Natural killer cell (primary cell): Measurements from ENCODE around the gene LDLRAD4. TPM values are rescaled to one million over a fixed set of nuclear protein-coding genes. Genes with fewer than 3 reads are reported as not detected.

Source experiments
- ATAC-seq, 3 donors: fragments of 150-1000 bp in 2 of 3; fragments of 200-7000 bp in 1 of 3; cut with Tn5 transposase; 1 replicate in 1 of 3; 2 replicates in 2 of 3; pipeline ENCODE4 v1.10.0; 2021; ENCODE audit warnings: mild to moderate bottlenecking in 2 of 3, moderate library complexity in 2 of 3
- DNase-seq, 2 donors: peaks; one replicate each; pipeline versions ENCODE4 v3.0.0 to v3.0.0-alpha.2; 2013 to 2021; ENCODE audit warnings: mixed read lengths in 1 of 2
- H3K27ac ChIP-seq: one replicate; pipeline ENCODE4 v1.5.1; 2013; ENCODE audit warnings: mild to moderate bottlenecking, low read length
- H3K27me3 ChIP-seq: one replicate; pipeline ENCODE4 v1.6.1; 2013; ENCODE audit warnings: low read length; ENCODE audit not compliant: control insufficient read depth, insufficient read depth
- H3K36me3 ChIP-seq: one replicate; pipeline ENCODE4 v1.6.1; 2013; ENCODE audit warnings: low read length; ENCODE audit not compliant: control insufficient read depth, insufficient read depth
- H3K4me1 ChIP-seq: one replicate; pipeline ENCODE4 v1.6.1; 2013; ENCODE audit warnings: low read length; ENCODE audit not compliant: control insufficient read depth, insufficient read depth
- H3K4me3 ChIP-seq: one replicate; pipeline ENCODE4 v1.5.1; 2013; ENCODE audit warnings: low read length
- H3K9me3 ChIP-seq: one replicate; pipeline ENCODE4 v1.6.1; 2013; ENCODE audit warnings: low read length; ENCODE audit not compliant: control insufficient read depth, insufficient read depth
- H3K27ac Mint-ChIP-seq, 2 donors: one replicate each; pipeline ENCODE4 v1.8.0; 2022; ENCODE audit warnings: mild to moderate bottlenecking in 2 of 2, mixed read lengths in 2 of 2, moderate library complexity in 1 of 2
- H3K27me3 Mint-ChIP-seq, 2 donors: one replicate each; pipeline ENCODE4 v1.8.0; 2022; ENCODE audit warnings: low read depth in 2 of 2, mixed read lengths in 2 of 2
- H3K36me3 Mint-ChIP-seq: one replicate; pipeline ENCODE4 v1.8.0; 2022; ENCODE audit warnings: mixed read lengths
- H3K4me1 Mint-ChIP-seq, 2 donors: one replicate each; pipeline ENCODE4 v1.8.0; 2022; ENCODE audit warnings: mixed read lengths in 2 of 2
- H3K4me3 Mint-ChIP-seq: one replicate; pipeline ENCODE4 v1.8.0; 2022; ENCODE audit warnings: mild to moderate bottlenecking, moderate library complexity, mixed read lengths
- H3K9me3 Mint-ChIP-seq, 2 donors: one replicate each; pipeline ENCODE4 v1.8.0; 2022; ENCODE audit warnings: mixed read lengths in 2 of 2
- CTCF ChIP-seq: fragments of 200-600 bp; IDR thresholded peaks from one replicate; pipeline ENCODE4 v1.8.0; 2022; ENCODE audit warnings: antibody characterized with exemption
- WGBS: methylation state at CpG from one replicate; pipeline ENCODE4 v1.1.7; 2013; ENCODE audit warnings: missing lambda C conversion rate; ENCODE audit not compliant: insufficient coverage; 5-methylcytosine and 5-hydroxymethylcytosine counted together
- intact Hi-C: fragments of 100-400 bp; cut with micrococcal nuclease; formaldehyde crosslinking; loops from one replicate; pipeline ENCODE4 v1.14.2; 2022
- total RNA-seq, 4 donors: library from RNA; stranded (reverse); fragments of 120-200 nt in 1 of 4; gene quantifications; one replicate each; pipeline versions ENCODE4 v1.2.3 to v1.2.4, GENCODE V29; 2013 to 2022

Gene LDLRAD4
- total RNA-seq, 3 donors from 2014 or later (not counting 1 experiment from before 2014, with no cell fraction given): 24.0 to 36.3 (median 29.2) TPM

- intact Hi-C loops: no loop called here
- no peak for TF ChIP-seq CTCF
- peaks cover 8% of the 10 kb centered on the region for H3K36me3 Mint-ChIP-seq
- DNase-seq: no peak
- Histone ChIP-seq H3K9me3 (no peaks in the 10 kb centered on the region), H3K36me3 (peaks cover 6% of the 10 kb centered on the region), H3K27me3 (no peaks in the 10 kb centered on the region), H3K4me1 (peaks cover 10% of the 10 kb centered on the region), H3K4me3 (no peak overlapping the region), H3K27ac (no peak overlapping the region)
- 86% methylated on average over 8 of the region's 10 CpGs for WGBS
- H3K4me3 Mint-ChIP-seq: no peak overlapping the region
- H3K4me1 Mint-ChIP-seq: peaks cover 13 to 17% of the 10 kb centered on the region in 2 donors
- H3K27ac Mint-ChIP-seq: no peak overlapping the region
- no peaks in the 10 kb centered on the region for H3K27me3 Mint-ChIP-seq
- ATAC-seq: no peak
- H3K9me3 Mint-ChIP-seq: no peaks in the 10 kb centered on the region
Measured at GRCh38 chr18:13640266-13640860, 421.8 kb downstream of the LDLRAD4 start.

GRCh38 chr18:13641551-13642439 is 423.2 kb downstream of the LDLRAD4 start:
- peaks cover 10% of the 10 kb centered on the region for H3K4me1 ChIP-seq
- no peak overlapping the region for H3K4me3 ChIP-seq
- H3K36me3 ChIP-seq: peaks cover 12% of the 10 kb centered on the region
- 56% methylated on average over 84 of the region's 84 CpGs for WGBS
- peaks cover 9% of the 10 kb centered on the region for H3K36me3 Mint-ChIP-seq
- no peak overlapping the region for H3K27ac ChIP-seq
- no peak for TF ChIP-seq CTCF
- H3K27me3 Mint-ChIP-seq: no peaks in the 10 kb centered on the region
- no peaks in the 10 kb centered on the region for H3K9me3 ChIP-seq
- H3K4me1 Mint-ChIP-seq: peaks cover 13 to 17% of the 10 kb centered on the region in 2 donors
- intact Hi-C loops: no loop called here
- DNase-seq (no peak), ATAC-seq (peak; percentile 53 to 83 (median 61))
- H3K27me3 ChIP-seq: no peaks in the 10 kb centered on the region
- H3K4me3 Mint-ChIP-seq: peak overlapping the region; percentile 43
- peak overlapping the region in 1 of 2 donors; percentile 9 for H3K27ac Mint-ChIP-seq
- H3K9me3 Mint-ChIP-seq: no peaks in the 10 kb centered on the region

GRCh38 chr18:13642440-13642827 is 423.9 kb downstream of the LDLRAD4 start:
- no peaks in the 10 kb centered on the region for H3K27me3 Mint-ChIP-seq
- H3K27ac ChIP-seq: no peak overlapping the region
- 91% methylated on average over 15 of the region's 15 CpGs for WGBS
- TF ChIP-seq CTCF: no peak
- no peak for DNase-seq
- no peak overlapping the region for H3K4me3 ChIP-seq
- no peak for ATAC-seq
- no peak overlapping the region for H3K4me3 Mint-ChIP-seq
- no peak overlapping the region for H3K27ac Mint-ChIP-seq
- H3K9me3 ChIP-seq: no peaks in the 10 kb centered on the region
- H3K9me3 Mint-ChIP-seq: no peaks in the 10 kb centered on the region
- H3K36me3 ChIP-seq: peaks cover 12% of the 10 kb centered on the region
- peaks cover 13 to 17% of the 10 kb centered on the region in 2 donors for H3K4me1 Mint-ChIP-seq
- intact Hi-C loops: no loop called here
- peaks cover 9% of the 10 kb centered on the region for H3K36me3 Mint-ChIP-seq
- H3K4me1 ChIP-seq: peaks cover 10% of the 10 kb centered on the region
- no peaks in the 10 kb centered on the region for H3K27me3 ChIP-seq
